Activated T-helper 9 cell treated with anti-CD3 and anti-CD28 coated beads, Interleukin-2, amount 50 U/mL, for 16 hours (primary cell): Measurements from ENCODE around the gene BANP.
A peak's percentile ranks its signal among the peaks of the same experiment; 100 is the strongest.
"Not testable (repeated sequence)": the region's sequence is repeated elsewhere in the genome, so short reads cannot be mapped to it uniquely, and the experiment has no call there.

Experiments used
- DNase-seq: peaks from one replicate; pipeline ENCODE4 v3.0.0-alpha.2; 2020; ENCODE audit warnings: low read depth

Gene BANP

GRCh38 chr16:87950765-87951551 lies at the start of gene BANP:
Gene BANP (plus strand): TSS chr16:87951434. CDS start chr16:87975116, 23,682 bp downstream.
- DNase-seq, result peak; percentile 95

- not testable (repeated sequence) for DNase-seq
Observed at GRCh38 chr16:87904963-87905362, 46.3 kb upstream of the BANP start.

GRCh38 chr16:87905521-87905920 lies 45.7 kb upstream of the BANP start:
- not testable (repeated sequence) for DNase-seq

GRCh38 chr16:87908101-87908500 lies 43.1 kb upstream of the BANP start:
- not testable (repeated sequence) for DNase-seq

- DNase-seq, result peak; percentile 78
Observed at GRCh38 chr16:87909203-87909935, 41.9 kb upstream of the BANP start.

GRCh38 chr16:87911106-87911763 lies 40.0 kb upstream of the BANP start:
- not testable (repeated sequence) for DNase-seq

GRCh38 chr16:87912691-87913090 lies 38.5 kb upstream of the BANP start:
- DNase-seq, result not testable (repeated sequence)

- DNase-seq, result not testable (repeated sequence)
Observed at GRCh38 chr16:87914021-87914725, 37.1 kb upstream of the BANP start.

- no peak for DNase-seq
Observed at GRCh38 chr16:87914812-87915211, 36.4 kb upstream of the BANP start.

- DNase-seq, result no peak
Observed at GRCh38 chr16:87917503-87917902, 33.7 kb upstream of the BANP start.

GRCh38 chr16:87918338-87918737 lies 32.9 kb upstream of the BANP start:
- DNase-seq, result no peak

- DNase-seq, result no peak
Observed at GRCh38 chr16:87918866-87919680, 32.2 kb upstream of the BANP start.

- no peak for DNase-seq
Observed at GRCh38 chr16:87919681-87919994, 31.6 kb upstream of the BANP start.

- DNase-seq, result no peak
Observed at GRCh38 chr16:87921236-87921773, 29.9 kb upstream of the BANP start.

- no peak for DNase-seq
Observed at GRCh38 chr16:87922250-87922871, 28.9 kb upstream of the BANP start.

GRCh38 chr16:87924041-87924810 lies 27.0 kb upstream of the BANP start:
- no peak for DNase-seq

GRCh38 chr16:87924811-87925670 lies 26.2 kb upstream of the BANP start:
- no peak for DNase-seq

GRCh38 chr16:87926246-87927194 lies 24.7 kb upstream of the BANP start:
- no peak for DNase-seq
